ENCODE results near the gene MMP15. TPM values are rescaled to one million over a fixed set of nuclear protein-coding genes. Genes with fewer than 3 reads are reported as not detected.

Gene MMP15
- total RNA-seq, 1 experiment from 2014 or later, result 4.5 TPM

DNA sequence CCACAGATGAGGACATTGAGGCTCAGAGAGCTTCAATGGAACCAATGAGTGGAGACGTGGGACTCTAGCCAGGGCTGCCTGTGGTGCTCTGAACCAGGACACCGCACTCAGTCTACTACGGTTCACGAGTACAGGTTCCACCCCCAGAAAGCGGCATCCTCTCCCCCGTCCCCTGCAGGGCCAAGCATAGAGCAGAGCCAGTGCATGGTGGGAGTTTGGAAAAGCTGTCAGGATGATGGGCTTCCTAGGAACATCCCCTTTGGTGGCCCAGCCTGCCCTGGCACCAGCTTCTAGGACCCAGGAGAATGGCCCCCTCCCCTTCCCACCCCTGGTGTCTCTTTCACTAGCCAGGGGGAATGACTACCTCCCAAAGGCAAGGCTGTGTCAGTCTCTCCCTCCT is 33.5 kb upstream of the MMP15 start:
- Histone ChIP-seq H3K27ac (ENCODE audit: low read depth, low read length, poor library complexity, severe bottlenecking) (no peak overlapping the region), H3K27me3 (replicated peaks; ENCODE audit: insufficient read depth, low read depth, low read length, poor library complexity) (no peaks in the 10 kb centered on the region), H3K4me3 (ENCODE audit: low read depth, low read length, poor library complexity, severe bottlenecking) (no peak overlapping the region), H3K36me3 (ENCODE audit: insufficient read depth, low read length, poor library complexity, severe bottlenecking) (peaks cover 4% of the 10 kb centered on the region), H3K9me3 (ENCODE audit: low read depth, low read length, poor library complexity, severe bottlenecking) (no peaks in the 10 kb centered on the region), H3K4me1 (ENCODE audit: insufficient read depth, low read length, poor library complexity, severe bottlenecking) (peaks cover 11% of the 10 kb centered on the region)
- intact Hi-C loops (cut with micrococcal nuclease; ENCODE audit: unreplicated experiment), result no loop called here
- TF ChIP-seq, protein P1, sequence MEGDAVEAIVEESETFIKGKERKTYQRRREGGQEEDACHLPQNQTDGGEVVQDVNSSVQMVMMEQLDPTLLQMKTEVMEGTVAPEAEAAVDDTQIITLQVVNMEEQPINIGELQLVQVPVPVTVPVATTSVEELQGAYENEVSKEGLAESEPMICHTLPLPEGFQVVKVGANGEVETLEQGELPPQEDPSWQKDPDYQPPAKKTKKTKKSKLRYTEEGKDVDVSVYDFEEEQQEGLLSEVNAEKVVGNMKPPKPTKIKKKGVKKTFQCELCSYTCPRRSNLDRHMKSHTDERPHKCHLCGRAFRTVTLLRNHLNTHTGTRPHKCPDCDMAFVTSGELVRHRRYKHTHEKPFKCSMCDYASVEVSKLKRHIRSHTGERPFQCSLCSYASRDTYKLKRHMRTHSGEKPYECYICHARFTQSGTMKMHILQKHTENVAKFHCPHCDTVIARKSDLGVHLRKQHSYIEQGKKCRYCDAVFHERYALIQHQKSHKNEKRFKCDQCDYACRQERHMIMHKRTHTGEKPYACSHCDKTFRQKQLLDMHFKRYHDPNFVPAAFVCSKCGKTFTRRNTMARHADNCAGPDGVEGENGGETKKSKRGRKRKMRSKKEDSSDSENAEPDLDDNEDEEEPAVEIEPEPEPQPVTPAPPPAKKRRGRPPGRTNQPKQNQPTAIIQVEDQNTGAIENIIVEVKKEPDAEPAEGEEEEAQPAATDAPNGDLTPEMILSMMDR (conservative IDR thresholded peaks at IDR 0.05; ENCODE audit: low read depth, low read length), result no peak
- no peak for TF ChIP-seq EZH2 (IDR thresholded peaks at IDR 0.05; ENCODE audit: borderline replicate concordance, low read depth, low read length, poor library complexity, severe bottlenecking)
- ChIA-PET CTCF (no interaction called here), POLR2A (ENCODE audit: low non-redundant PET) (interaction anchor here (0.6 kb wide), 1 partner anchor 579 kb away, joined by 3 read pairs; no protein-coding TSS in a partner anchor)
- BruUV-seq (replicated peaks), result no TSS peak
- no peak for DNase-seq (ENCODE audit: low spot score)

DNA sequence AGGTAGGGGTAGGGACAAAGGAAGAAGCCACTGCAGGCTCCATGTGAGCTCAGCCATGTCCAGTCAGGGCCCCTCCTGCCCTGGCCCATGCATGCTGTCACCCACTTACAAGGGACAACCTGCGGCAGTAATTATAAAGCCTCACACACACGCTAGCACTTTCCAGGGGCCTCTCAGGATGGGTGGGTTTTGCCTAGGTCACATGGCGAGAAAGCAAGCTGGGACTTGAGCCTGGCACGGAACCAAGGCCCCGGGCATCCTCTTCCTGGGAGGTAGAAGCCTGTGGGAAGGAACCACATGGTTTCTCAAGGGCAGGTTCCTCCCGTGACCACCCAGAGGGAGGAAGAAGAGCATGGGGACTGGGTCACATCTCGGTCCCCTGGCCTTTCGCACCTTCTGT is 32.1 kb upstream of the MMP15 start:
- Histone ChIP-seq H3K27ac (ENCODE audit: low read depth, low read length, poor library complexity, severe bottlenecking) (no peak overlapping the region), H3K4me3 (ENCODE audit: low read depth, low read length, poor library complexity, severe bottlenecking) (no peak overlapping the region), H3K36me3 (ENCODE audit: insufficient read depth, low read length, poor library complexity, severe bottlenecking) (peaks cover 4% of the 10 kb centered on the region), H3K27me3 (replicated peaks; ENCODE audit: insufficient read depth, low read depth, low read length, poor library complexity) (no peaks in the 10 kb centered on the region), H3K9me3 (ENCODE audit: low read depth, low read length, poor library complexity, severe bottlenecking) (no peaks in the 10 kb centered on the region), H3K4me1 (ENCODE audit: insufficient read depth, low read length, poor library complexity, severe bottlenecking) (peaks cover 11% of the 10 kb centered on the region)
- no TSS peak for BruUV-seq (replicated peaks)
- ChIA-PET POLR2A (ENCODE audit: low non-redundant PET) (no interaction called here), CTCF (no interaction called here)
- intact Hi-C loops (cut with micrococcal nuclease; ENCODE audit: unreplicated experiment), result no loop called here
- no peak for DNase-seq (ENCODE audit: low spot score)
- no peak for TF ChIP-seq EZH2 (IDR thresholded peaks at IDR 0.05; ENCODE audit: borderline replicate concordance, low read depth, low read length, poor library complexity, severe bottlenecking)
- TF ChIP-seq, protein P1 (conservative IDR thresholded peaks at IDR 0.05; ENCODE audit: low read depth, low read length), result no peak

DNA sequence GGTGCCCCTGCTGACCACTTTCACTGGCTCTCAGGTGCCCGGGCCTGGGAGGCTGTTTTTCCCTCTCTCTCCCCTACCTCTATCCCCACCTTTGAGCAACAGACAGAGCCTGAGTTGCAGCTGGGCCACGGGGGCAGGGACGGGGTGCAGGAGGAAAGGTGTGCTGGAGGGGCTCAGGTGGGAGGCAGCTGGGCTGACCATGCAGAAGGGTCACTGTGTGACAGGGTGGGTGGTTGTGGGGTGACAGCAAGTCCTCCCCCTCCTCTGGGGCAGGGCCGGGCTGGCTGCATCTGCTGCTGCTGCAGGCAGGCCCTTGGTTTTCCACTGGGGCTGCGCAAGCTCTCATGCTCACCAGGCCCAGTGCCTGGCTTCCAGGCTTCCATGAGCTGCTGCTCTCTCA is 31.7 kb upstream of the MMP15 start:
- ChIA-PET POLR2A (ENCODE audit: low non-redundant PET) (no interaction called here), CTCF (no interaction called here)
- intact Hi-C loops (cut with micrococcal nuclease; ENCODE audit: unreplicated experiment), result no loop called here
- TF ChIP-seq EZH2 (IDR thresholded peaks at IDR 0.05; ENCODE audit: borderline replicate concordance, low read depth, low read length, poor library complexity, severe bottlenecking), result no peak
- TF ChIP-seq, protein P1 (conservative IDR thresholded peaks at IDR 0.05; ENCODE audit: low read depth, low read length), result no peak
- H3K27me3 ChIP-seq (replicated peaks; ENCODE audit: insufficient read depth, low read depth, low read length, poor library complexity), result no peaks in the 10 kb centered on the region
- no peak overlapping the region for H3K27ac ChIP-seq (ENCODE audit: low read depth, low read length, poor library complexity, severe bottlenecking)
- DNase-seq (ENCODE audit: low spot score), result no peak
- peaks cover 4% of the 10 kb centered on the region for H3K36me3 ChIP-seq (ENCODE audit: insufficient read depth, low read length, poor library complexity, severe bottlenecking)
- H3K9me3 ChIP-seq (ENCODE audit: low read depth, low read length, poor library complexity, severe bottlenecking), result no peaks in the 10 kb centered on the region
- no TSS peak for BruUV-seq (replicated peaks)
- no peak overlapping the region for H3K4me3 ChIP-seq (ENCODE audit: low read depth, low read length, poor library complexity, severe bottlenecking)
- H3K4me1 ChIP-seq (ENCODE audit: insufficient read depth, low read length, poor library complexity, severe bottlenecking), result peaks cover 16% of the 10 kb centered on the region
